GM18909 (cell line): ENCODE data around the gene PCDHA12.
"Not testable (repeated sequence)": the region's sequence is repeated elsewhere in the genome, so short reads cannot be mapped to it uniquely, and the experiment has no call there.

Experiments
- ATAC-seq: cut with Tn5 transposase; IDR thresholded peaks from one replicate; pipeline ENCODE4 v1.9.1; 2021; ENCODE audit warnings: mild to moderate bottlenecking; ENCODE audit not compliant: unreplicated experiment, poor library complexity

The PCDHA12 gene

DNA sequence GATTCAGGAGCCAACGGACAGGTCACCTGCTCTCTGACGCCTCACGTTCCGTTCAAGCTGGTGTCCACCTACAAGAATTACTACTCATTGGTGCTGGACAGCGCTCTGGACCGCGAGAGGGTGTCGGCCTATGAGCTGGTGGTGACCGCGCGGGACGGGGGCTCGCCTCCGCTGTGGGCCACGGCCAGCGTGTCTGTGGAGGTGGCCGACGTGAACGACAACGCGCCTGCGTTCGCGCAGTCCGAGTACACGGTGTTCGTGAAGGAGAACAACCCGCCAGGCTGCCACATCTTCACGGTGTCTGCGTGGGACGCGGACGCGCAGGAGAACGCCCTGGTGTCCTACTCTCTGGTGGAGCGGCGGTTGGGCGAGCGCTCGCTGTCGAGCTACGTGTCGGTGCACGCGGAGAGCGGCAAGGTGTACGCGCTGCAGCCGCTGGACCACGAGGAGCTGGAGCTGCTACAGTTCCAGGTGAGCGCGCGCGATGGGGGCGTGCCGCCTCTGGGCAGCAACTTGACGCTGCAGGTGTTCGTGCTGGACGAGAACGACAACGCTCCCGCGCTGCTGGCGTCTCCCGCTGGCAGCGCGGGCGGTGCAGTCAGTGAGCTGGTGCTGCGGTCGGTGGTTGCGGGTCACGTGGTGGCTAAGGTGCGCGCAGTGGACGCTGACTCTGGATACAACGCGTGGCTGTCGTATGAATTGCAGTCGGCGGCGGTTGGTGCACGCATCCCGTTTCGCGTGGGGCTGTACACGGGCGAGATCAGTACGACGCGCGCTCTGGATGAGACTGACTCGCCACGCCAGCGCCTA, 17.7 kb upstream of the PCDHA12 start:
- no peak for ATAC-seq

DNA sequence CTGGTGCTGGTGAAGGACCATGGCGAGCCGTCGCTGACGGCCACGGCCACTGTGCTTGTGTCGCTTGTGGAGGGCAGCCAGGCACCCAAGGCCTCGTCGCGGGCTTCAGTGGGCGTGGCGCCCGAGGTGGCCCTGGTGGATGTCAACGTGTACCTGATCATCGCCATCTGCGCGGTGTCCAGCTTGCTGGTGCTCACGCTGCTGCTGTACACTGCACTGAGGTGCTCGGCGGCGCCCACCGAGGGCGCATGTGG, 17.2 kb upstream of the PCDHA12 start:
- no peak for ATAC-seq

DNA sequence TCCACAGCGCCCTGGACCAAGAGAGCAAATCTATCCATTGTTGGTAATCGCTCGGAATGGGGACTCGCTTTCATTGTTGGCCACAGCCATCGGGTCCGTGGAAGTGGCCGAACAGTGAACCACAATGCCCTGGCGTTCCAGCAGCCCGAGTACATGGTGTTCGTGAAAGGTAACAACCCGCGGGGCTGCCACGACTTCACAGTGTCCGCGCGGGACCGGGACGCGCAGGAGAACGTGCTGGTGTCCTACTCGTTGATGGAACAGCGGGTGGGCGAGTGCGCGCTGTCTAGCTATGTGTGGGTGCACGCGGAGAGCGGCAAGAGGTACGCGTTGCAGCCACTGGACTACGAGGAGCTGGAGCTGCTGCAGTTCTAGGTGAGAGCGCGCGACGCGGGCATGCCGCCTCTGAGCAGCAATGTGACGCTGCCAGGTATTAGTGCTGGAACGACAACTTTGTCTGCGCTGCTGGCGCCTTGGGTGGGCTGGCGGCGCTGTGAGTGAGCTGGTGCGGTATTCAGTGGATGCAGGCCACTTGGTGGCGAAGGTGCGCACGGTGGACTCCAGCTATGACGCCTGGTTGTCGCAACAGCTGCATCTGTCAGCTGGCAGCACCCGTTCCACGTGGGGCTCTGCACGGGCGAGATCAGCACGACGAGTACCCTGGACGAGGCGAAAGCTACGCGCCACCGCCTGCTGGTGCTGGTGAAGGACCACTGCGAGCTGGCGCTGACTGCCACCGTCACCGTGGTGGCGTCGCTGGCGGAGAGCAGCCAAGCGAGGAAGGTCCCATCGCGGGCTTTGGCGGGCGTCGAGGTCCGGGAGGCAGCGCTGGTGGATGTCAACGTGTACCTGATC, 12.4 kb upstream of the PCDHA12 start:
- ATAC-seq: no peak

DNA sequence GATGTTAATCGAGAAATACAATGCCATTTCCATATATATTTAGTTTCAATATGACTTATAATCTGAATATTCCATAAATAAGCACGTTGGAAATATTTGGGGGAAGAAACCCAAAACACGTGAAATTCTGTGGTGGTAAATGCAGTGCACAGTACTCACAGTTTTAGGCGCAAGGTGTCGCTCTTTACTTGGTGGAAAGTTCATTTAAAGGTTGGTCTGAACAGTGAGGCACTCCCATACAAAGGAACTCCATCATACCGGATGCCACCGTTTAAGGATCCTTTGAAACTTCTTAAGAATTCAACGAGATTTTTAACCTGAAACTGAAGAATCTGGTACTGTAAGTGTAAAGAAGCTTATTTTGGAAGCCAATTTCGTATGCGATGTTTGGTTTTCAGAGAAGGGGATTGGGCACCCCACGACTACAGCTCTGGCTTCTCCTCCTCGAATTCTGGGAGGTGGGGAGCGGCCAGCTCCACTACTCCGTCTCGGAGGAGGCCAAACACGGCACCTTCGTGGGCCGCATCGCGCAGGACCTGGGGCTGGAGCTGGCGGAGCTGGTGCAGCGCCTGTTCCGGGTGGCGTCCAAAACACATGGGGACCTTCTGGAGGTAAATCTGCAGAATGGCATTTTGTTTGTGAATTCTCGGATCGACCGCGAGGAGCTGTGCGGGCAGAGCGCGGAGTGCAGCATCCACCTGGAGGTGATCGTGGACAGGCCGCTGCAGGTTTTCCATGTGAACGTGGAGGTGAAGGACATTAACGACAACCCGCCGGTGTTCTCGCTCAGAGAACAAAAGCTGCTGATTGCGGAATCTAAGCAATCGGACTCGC, 6.2 kb upstream of the PCDHA12 start, which contains the start of gene PCDHA11:
TSS of gene PCDHA11 (plus strand) at position 237 of the 834 bp plus-strand sequence. CDS start at position 384, 147 bp downstream.
- ATAC-seq: no peak

DNA sequence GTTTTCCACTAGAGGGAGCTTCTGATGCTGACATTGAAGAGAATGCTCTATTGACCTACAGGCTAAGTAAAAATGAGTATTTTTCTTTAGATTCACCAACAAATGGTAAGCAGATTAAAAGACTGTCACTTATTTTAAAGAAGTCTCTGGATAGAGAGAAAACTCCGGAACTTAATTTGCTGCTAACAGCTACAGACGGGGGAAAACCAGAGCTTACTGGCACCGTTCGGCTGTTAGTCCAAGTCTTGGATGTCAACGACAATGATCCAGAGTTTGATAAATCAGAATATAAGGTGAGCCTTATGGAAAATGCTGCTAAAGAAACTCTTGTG, 5.6 kb upstream of the PCDHA12 start:
- ATAC-seq: no peak

DNA sequence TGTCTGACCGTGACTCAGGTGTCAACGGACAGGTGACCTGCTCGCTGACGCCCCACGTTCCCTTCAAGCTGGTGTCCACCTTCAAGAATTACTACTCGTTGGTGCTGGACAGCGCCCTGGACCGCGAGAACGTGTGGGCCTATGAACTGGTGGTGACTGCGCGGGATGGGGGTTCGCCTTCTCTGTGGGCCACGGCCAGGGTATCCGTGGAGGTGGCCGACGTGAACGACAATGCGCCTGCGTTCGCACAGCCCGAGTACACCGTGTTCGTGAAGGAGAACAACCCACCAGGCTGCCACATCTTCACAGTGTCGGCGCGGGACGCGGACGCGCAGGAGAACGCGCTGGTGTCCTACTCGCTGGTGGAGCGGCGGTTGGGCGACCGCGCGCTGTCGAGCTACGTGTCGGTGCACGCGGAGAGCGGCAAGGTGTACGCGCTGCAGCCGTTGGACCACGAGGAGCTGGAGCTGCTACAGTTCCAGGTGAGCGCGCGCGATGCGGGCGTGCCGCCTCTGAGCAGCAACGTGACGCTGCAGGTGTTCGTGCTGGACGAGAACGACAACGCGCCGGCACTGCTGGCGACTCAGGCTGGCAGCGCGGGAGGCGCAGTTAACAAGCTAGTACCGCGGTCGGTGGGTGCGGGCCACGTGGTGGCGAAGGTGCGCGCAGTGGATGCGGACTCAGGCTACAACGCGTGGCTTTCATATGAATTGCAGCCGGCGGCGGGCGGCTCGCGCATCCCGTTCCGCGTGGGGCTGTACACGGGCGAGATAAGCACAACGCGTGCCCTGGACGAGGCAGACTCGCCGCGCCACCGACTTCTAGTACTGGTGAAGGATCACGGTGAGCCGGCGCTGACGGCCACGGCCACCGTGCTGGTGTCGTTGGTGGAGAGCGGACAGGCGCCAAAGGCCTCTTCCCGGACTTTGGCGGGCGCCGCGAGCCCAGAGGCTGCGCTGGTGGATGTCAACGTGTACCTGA, 4.6 kb upstream of the PCDHA12 start:
- no peak for ATAC-seq

DNA sequence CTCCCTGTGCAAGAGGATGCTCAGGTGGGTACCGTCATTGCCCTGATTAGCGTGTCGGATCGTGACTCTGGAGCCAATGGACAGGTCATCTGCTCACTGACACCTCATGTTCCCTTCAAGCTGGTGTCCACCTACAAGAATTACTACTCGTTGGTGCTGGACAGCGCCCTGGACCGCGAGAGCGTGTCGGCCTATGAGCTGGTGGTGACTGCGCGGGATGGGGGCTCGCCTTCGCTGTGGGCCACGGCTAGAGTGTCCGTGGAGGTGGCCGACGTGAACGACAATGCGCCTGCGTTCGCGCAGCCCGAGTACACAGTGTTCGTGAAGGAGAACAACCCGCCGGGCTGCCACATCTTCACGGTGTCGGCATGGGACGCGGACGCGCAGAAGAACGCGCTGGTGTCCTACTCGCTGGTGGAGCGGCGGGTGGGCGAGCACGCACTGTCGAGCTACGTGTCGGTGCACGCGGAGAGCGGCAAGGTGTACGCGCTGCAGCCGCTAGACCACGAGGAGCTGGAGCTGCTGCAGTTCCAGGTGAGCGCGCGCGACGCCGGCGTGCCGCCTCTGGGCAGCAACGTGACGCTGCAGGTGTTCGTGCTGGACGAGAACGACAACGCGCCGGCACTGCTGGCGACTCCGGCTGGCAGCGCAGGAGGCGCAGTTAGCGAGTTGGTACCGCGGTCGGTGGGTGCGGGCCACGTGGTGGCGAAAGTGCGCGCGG, 1.6 kb downstream of the PCDHA12 start:
- not testable (repeated sequence) for ATAC-seq

DNA sequence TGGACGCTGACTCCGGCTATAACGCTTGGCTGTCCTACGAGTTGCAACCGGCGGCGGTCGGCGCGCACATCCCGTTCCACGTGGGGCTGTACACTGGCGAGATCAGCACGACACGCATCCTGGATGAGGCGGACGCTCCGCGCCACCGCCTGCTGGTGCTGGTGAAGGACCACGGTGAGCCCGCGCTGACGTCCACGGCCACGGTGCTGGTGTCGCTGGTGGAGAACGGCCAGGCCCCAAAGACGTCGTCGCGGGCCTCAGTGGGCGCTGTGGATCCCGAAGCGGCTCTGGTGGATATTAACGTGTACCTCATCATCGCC, 2.1 kb downstream of the PCDHA12 start:
- no peak for ATAC-seq

DNA sequence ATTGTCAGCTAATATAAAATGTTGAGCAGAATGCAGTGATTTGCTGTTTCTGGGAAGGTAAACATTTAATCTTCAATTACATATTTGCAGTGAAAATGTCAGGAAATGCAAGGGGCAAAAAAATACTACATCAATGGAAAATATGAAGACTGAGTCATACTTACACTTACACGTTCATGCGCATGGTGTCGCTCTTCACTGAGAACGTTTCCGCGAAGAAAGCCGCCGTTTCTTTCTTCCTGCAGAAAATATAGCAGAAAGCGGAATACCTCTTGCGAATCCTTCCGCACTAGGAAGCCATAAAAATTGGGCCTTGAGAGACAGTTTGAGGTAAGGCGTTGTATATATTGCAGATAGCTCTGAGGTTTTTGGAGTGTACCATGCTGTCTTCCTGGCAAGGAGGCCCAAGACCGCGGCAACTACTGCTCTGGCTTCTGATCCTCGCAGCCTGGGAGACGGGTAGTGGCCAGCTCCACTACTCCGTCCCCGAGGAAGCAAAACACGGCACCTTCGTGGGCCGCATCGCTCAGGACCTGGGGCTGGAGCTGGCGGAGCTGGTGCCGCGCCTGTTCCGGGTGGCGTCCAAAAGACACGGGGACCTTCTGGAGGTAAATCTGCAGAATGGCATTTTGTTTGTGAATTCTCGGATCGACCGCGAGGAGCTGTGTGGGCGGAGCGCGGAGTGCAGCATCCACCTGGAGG, 6.9 kb downstream of the PCDHA12 start, which contains the start of gene PCDHA13:
TSS of gene PCDHA13 (plus strand) at position 236 of the 702 bp plus-strand sequence. CDS start at position 381, 145 bp downstream.
- no peak for ATAC-seq

DNA sequence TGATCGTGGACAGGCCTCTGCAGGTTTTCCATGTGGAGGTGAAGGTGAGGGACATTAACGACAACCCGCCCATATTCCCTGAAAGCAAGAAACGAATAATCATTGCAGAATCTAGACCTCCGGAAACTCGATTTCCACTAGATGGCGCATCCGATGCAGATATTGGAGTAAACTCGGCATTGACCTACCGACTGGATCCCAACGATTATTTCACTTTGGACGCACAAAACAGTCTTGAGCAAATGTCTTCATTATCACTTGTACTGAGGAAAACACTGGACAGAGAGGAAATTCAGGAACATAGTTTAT, 7.4 kb downstream of the PCDHA12 start:
- ATAC-seq: no peak

DNA sequence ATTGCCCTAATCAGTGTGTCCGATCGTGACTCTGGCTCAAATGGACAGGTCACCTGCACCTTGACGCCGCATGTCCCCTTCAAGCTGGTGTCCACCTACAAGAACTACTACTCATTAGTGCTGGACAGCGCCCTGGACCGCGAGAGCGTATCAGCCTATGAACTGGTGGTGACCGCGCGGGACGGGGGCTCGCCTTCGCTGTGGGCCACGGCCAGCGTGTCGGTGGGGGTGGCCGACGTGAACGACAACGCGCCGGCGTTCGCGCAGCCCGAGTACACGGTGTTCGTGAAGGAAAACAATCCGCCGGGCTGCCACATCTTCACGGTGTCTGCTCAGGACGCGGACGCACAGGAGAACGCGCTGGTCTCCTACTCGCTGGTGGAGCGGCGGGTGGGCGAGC, 8.3 kb downstream of the PCDHA12 start:
- no peak for ATAC-seq

DNA sequence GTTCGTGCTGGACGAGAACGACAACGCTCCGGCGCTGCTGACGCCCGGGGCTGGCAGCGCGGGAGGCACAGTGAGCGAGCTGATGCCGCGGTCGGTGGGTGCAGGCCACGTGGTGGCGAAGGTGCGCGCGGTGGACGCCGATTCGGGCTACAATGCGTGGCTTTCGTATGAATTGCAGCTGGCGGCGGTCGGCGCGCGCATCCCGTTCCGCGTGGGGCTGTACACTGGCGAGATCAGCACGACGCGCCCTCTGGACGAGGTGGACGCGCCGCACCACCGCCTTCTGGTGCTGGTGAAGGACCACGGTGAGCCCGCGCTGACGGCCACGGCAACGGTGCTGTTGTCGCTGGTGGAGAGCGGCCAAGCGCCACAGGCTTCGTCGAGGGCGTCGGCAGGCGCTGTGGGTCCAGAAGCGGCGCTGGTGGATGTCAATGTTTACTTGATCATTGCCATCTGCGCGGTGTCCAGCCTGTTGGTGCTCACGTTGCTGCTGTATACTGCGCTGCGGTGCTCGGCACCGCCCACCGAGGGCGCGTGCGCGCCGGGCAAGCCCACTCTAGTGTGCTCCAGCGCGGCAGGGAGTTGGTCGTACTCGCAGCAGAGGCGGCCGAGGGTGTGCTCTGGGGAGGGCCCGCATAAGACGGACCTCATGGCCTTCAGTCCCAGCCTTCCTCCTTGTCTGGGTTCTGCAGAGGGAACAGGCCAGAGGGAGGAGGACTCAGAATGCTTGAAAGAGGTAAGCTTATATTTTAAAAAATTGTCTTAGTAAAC, 9.0 kb downstream of the PCDHA12 start:
- no peak for ATAC-seq

DNA sequence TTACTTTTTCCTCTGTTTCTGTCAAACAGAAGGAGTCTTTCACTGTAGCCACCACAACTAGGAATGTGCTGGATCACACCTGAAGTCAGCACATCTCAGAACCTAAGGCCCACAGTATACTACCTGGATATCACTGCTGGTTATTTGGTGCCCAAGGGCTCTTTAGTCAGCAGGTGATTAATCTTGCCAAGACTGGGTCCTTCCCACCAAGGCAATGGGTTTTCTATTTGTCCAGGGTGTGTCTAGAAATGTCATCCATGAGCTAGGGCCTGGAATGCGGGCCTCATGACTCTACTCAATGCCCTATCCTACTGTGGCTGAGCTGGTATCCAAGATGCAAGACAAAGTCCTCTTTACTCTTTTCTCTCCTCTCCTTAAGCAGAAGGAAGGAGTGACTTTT, 41.2 kb downstream of the PCDHA12 start:
- ATAC-seq: no peak

DNA sequence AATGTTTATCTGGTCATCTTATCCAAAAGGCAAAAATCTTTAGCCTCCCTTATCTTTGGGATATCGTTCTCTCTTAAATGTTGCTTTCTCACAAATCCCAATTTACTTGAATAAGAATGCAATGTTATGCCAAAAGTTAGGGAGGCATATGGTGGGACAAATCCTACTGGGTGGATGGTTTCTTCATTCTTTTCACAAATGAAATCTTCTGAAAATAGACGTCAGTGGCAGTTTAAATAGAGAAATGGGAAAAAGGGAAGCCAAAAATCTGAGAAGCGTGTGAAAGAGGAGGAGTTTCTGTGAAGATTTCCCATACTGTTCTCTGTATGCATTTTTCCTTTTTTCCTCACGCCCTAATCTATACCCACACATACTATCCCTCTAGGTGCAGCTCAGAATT, 48.5 kb downstream of the PCDHA12 start:
- no peak for ATAC-seq

DNA sequence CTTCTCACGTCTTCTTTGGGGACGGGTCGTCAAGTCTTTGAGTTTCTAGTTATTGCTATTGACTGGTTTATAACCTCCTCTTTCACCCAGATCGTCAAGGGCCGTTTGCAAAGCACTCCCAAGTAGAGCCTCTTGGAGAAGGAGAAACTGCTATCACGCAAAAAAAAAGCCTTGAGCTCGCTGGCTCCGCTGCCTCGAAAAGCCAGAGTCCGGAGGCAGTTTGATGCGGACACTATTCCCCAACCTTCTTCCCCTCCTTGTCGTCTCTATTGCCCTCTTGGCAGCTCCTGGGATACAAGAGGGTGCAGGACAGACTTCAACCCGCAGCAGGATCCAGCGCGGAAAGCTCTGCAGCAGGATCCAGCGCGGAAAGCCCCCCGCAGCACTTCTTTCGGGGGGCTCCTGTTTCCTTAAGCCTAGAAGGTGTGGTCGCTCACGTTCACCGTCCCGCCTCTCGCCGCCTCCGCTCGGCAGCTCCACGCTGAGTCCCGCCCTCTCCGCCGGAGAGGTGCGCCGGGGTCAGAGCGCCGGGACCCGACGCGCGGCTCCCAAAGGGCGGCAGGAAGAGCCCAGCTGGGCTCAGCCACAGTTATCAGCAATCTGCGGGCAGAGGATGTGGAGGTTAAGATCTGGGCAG, 50.8 kb downstream of the PCDHA12 start, which contains the start of gene PCDHAC1:
TSS of gene PCDHAC1 (plus strand) at position 494 of the 637 bp plus-strand sequence. CDS start 594 bp downstream, outside the sequence.
- ATAC-seq: no peak

DNA sequence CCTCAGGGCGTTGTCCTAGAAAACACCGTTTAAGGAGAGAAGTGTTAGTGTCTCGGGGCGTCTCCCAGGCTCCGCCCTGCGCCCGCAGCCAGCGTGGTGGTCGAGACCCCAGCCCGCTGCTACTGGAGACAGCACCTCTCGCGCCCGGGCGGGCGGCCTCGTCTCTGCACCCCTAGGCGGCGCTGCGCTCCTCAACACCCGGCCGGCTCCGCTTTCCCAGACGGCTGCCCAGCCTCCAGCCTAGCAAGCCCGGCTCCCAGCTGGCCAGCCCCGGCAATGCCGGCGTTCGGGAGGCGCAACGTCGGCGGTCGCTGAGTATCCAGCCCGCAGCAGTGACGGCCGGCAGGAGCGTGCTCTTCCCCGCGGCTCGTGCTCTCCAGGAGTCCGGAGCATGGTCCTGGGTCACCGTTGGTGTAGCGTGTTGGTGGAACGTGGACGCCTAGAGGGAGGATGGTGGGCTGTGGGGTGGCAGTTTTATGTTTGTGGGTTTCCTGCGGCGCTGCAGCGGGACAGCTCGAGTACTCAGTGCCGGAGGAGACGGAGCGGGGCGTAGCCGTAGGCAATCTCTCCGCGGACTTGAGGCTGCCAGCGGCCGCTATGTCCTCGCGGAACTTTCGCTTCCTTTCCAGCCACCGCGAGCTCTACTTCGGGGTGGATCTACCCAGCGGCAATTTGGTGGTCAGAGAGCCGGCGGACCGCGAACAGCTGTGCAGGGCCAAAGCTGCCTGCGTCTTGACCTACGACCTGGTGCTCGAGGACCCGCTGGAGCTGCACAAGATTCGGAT, 51.5 kb downstream of the PCDHA12 start:
- ATAC-seq: no peak

DNA sequence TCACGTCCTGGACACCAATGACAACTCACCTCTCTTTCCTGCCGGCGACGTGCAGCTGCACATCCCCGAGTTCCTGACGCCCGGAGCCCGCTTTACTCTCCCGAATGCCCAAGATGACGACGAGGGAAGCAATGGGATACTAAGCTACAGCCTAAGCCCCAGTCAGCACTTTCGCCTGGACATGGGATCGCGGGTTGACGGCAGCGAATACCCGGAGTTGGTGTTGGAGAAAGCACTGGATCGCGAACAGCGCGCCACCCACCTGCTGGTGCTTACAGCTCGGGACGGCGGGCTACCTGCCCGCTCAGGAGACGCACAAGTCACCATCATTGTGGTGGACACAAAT, 52.1 kb downstream of the PCDHA12 start:
- ATAC-seq: no peak
